Body of pancreas (tissue), 4 donors: Measurements from ENCODE around the gene FAM120AOS. TPM values are rescaled to one million over a fixed set of nuclear protein-coding genes. Genes with fewer than 3 reads are reported as not detected.
A peak's percentile ranks its signal among the peaks of the same experiment; 100 is the strongest.

Source experiments
- ATAC-seq: fragments of 150-250 bp; one replicate; pipeline ENCODE4 v1.9.1; 2016
- DNase-seq, 4 donors: peaks; one replicate each; pipeline ENCODE4 v3.0.0-alpha.2; 2019
- H3K27ac ChIP-seq, 4 donors: fragments of 200-600 bp; sonication (generic); 1 replicate in 3 of 4; 2 replicates in 1 of 4; pipeline versions ENCODE4 v1.5.1 to v1.6.1; 2016 to 2019; ENCODE audit warnings: mild to moderate bottlenecking in 1 of 4, mixed read lengths in 1 of 4, moderate library complexity in 1 of 4
- H3K27me3 ChIP-seq, 2 donors: fragments of 200-600 bp; sonication (generic); one replicate each; pipeline ENCODE4 v1.6.0; 2016; ENCODE audit warnings: mild to moderate bottlenecking in 1 of 2
- H3K36me3 ChIP-seq, 2 donors: fragments of 200-600 bp; sonication (generic); replicated peaks in 1 of 2; 2 replicates each; pipeline ENCODE4 v1.5.1; 2016; ENCODE audit warnings: low read depth in 2 of 2; ENCODE audit not compliant: insufficient read depth in 1 of 2
- H3K4me1 ChIP-seq: fragments of 200-600 bp; sonication (generic); one replicate; pipeline ENCODE4 v1.6.0; 2016
- H3K4me3 ChIP-seq, 2 donors: fragments of 200-600 bp; sonication (generic); 1 replicate in 1 of 2; 2 replicates in 1 of 2; pipeline ENCODE4 v1.5.1; 2016 to 2019
- H3K9me3 ChIP-seq, 3 donors: fragments of 200-600 bp; sonication (generic); 1 replicate in 2 of 3; 2 replicates in 1 of 3; pipeline ENCODE4 v1.5.1; 2016
- CTCF ChIP-seq, 7 experiments: fragments of 450-650 bp in 4 of 7; fragments of 200-600 bp in 3 of 7; sonication (generic) in 3 of 7; IDR thresholded peaks; one replicate each; pipeline ENCODE4 v1.5.1; 2016 to 2019; ENCODE audit warnings: antibody characterized with exemption in 7 of 7
- POLR2A ChIP-seq, 3 donors: fragments of 450-650 bp; IDR thresholded peaks; one replicate each; pipeline ENCODE4 v1.6.1; 2016; ENCODE audit warnings: antibody characterized with exemption in 3 of 3, mild to moderate bottlenecking in 2 of 3
- WGBS, 2 donors: methylation state at CpG; one replicate each; pipeline ENCODE4 v1.1.5; 2017; 5-methylcytosine and 5-hydroxymethylcytosine counted together
- intact Hi-C: fragments of 100-400 bp; cut with DNase I; formaldehyde crosslinking; loops from one replicate; pipeline ENCODE4 v1.15.1; 2023
- total RNA-seq, 2 donors: library from RNA; depleted of rRNA; stranded (reverse); fragments of >200 nt; gene quantifications; one replicate each; pipeline ENCODE4 v1.1.0, GENCODE V29; 2016

The FAM120AOS gene
- total RNA-seq, 2 donors from 2014 or later: 35.0 to 44.5 TPM

- peak overlapping the region in 1 of 4 donors; percentile 44 for H3K27ac ChIP-seq
- 43 to 48% methylated on average over 10 of the region's 10 CpGs for WGBS, 2 donors
- peak in 1 of 7 experiments; percentile 13 for TF ChIP-seq CTCF (IDR thresholded peaks at IDR 0.05)
- TF ChIP-seq POLR2A (IDR thresholded peaks at IDR 0.05): no peak
- DNase-seq (peak in 3 of 4 donors; percentile 27 to 48 (median 42)), ATAC-seq (peak; percentile 42)
- no peaks in the 10 kb centered on the region for H3K27me3 ChIP-seq
- no peaks in the 10 kb centered on the region for H3K36me3 ChIP-seq
- peaks cover 0 to 12% (median 0%) of the 10 kb centered on the region in 3 donors for H3K9me3 ChIP-seq
- no peak overlapping the region for H3K4me3 ChIP-seq
- intact Hi-C loops: no loop called here
- no peaks in the 10 kb centered on the region for H3K4me1 ChIP-seq
Measured at GRCh38 chr9:93422977-93423616, 30.3 kb downstream of the FAM120AOS start.

- no peak for ATAC-seq
- no peak for DNase-seq
- H3K4me1 ChIP-seq: no peaks in the 10 kb centered on the region
- 86 to 94% methylated on average over 1 of the region's 1 CpG for WGBS, 2 donors
- peaks cover 0 to 12% (median 0%) of the 10 kb centered on the region in 3 donors for H3K9me3 ChIP-seq
- no peaks in the 10 kb centered on the region for H3K27me3 ChIP-seq
- no peaks in the 10 kb centered on the region for H3K36me3 ChIP-seq
- no peak overlapping the region for H3K27ac ChIP-seq
- no peak for TF ChIP-seq POLR2A (IDR thresholded peaks at IDR 0.05)
- TF ChIP-seq CTCF (IDR thresholded peaks at IDR 0.05): no peak
- no peak overlapping the region for H3K4me3 ChIP-seq
- intact Hi-C loops: no loop called here
Measured at GRCh38 chr9:93419023-93419422, 34.4 kb downstream of the FAM120AOS start.

- Histone ChIP-seq H3K4me3 (no peak overlapping the region), H3K36me3 (no peaks in the 10 kb centered on the region), H3K27me3 (no peaks in the 10 kb centered on the region), H3K4me1 (no peaks in the 10 kb centered on the region), H3K27ac (no peak overlapping the region), H3K9me3 (peaks cover 0 to 12% (median 0%) of the 10 kb centered on the region in 3 donors)
- ATAC-seq (no peak), DNase-seq (no peak)
- intact Hi-C loops: no loop called here
- WGBS, 2 donors: 94 to 100% methylated on average over 1 of the region's 1 CpG
- no peak for TF ChIP-seq POLR2A (IDR thresholded peaks at IDR 0.05)
- no peak for TF ChIP-seq CTCF (IDR thresholded peaks at IDR 0.05)
Measured at GRCh38 chr9:93417538-93417937, 35.8 kb downstream of the FAM120AOS start.

- intact Hi-C loops: no loop called here
- no peak for ATAC-seq
Measured at GRCh38 chr9:93416530-93417235, 36.7 kb downstream of the FAM120AOS start.

GRCh38 chr9:93415176-93415690 is 38.1 kb downstream of the FAM120AOS start:
- no peak overlapping the region for H3K4me3 ChIP-seq
- 92 to 94% methylated on average over 2 of the region's 2 CpGs for WGBS, 2 donors
- no peaks in the 10 kb centered on the region for H3K4me1 ChIP-seq
- no peak for DNase-seq
- H3K9me3 ChIP-seq: peaks cover 0 to 12% (median 0%) of the 10 kb centered on the region in 3 donors
- intact Hi-C loops: no loop called here
- no peak for ATAC-seq
- no peaks in the 10 kb centered on the region for H3K27me3 ChIP-seq
- TF ChIP-seq POLR2A (IDR thresholded peaks at IDR 0.05) (no peak), CTCF (IDR thresholded peaks at IDR 0.05) (no peak)
- H3K36me3 ChIP-seq: no peaks in the 10 kb centered on the region
- no peak overlapping the region for H3K27ac ChIP-seq

More at GRCh38 chr9:93416530-93417235, 36.7 kb downstream of the FAM120AOS start:
- 76 to 80% methylated on average over 6 to 8 of the region's 8 CpGs for WGBS, 2 donors
- no peaks in the 10 kb centered on the region for H3K4me1 ChIP-seq
- H3K9me3 ChIP-seq: peaks cover 0 to 12% (median 0%) of the 10 kb centered on the region in 3 donors
- no peak overlapping the region for H3K4me3 ChIP-seq
- no peaks in the 10 kb centered on the region for H3K36me3 ChIP-seq
- no peaks in the 10 kb centered on the region for H3K27me3 ChIP-seq
- DNase-seq: no peak
- no peak for TF ChIP-seq POLR2A (IDR thresholded peaks at IDR 0.05)
- H3K27ac ChIP-seq: no peak overlapping the region
